GM19397 (cell line): Measurements from ENCODE around the gene ADAMTS13.
"Not testable (repeated sequence)": the region's sequence is repeated elsewhere in the genome, so short reads cannot be mapped to it uniquely, and the experiment has no call there.

Experiments
- ATAC-seq: cut with Tn5 transposase; IDR thresholded peaks from one replicate; pipeline ENCODE4 v1.9.1; 2021; ENCODE audit warnings: mild to moderate bottlenecking, moderate library complexity; ENCODE audit not compliant: unreplicated experiment

Gene ADAMTS13

GRCh38 chr9:133421615-133422542 is at the start of gene ADAMTS13:
Gene ADAMTS13 (plus strand): TSS chr9:133422367. CDS start chr9:133422444, 77 bp downstream.
- no peak for ATAC-seq

DNA sequence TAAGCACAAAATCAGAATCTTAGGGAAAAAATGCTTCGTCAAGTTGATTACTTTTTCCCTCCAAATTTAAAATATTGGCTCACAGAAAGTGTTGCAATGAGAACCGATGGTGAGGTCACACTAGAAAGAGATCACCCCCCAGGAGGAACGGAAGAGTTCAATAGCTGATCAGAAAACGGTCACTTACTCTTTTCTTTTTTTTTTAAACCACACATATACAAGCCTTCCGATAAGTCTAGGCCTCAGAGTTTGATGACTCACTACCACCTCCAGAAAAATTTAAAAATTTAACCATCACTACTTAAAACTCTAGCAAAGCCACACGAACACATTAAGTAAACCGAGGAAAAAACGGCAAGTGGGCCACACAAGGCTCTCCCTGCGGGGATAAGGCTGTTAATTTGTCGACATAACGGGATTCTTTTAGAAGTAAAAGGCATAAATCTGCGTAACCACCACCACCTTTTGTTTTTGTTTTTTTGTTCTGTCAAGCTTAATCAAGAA is 47.5 kb upstream of the ADAMTS13 start:
- no peak for ATAC-seq

DNA sequence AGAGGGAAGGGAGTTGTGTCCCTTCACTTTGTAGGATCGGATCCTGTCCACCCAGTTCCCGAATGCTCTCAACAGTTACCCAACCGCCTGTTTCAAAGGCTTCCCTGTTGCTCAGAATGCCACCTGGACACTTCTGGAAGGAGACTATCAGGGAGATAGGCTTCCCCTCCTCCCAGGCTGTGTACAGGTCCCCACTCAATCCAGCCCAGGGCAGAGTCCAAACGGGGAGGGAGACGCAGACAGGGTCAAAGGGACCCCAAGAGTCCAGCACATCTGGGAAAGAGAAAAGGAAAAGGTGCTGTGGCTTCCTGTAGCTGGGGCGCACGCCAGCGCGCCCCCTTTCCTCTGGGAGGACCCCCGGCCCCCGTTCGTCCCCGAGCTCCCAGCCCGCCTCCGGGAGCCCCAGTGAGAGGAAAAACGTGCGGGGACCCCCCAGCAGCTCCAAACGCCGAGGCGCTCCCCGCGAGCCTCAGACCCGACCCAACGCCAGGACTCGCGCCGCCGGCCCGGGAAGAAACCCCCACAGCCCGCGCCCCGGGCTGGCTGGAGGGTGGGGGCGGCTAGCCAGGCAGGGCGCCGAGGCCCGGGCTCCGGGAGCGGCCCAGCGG is 46.9 kb upstream of the ADAMTS13 start:
- peak; percentile 5 for ATAC-seq

DNA sequence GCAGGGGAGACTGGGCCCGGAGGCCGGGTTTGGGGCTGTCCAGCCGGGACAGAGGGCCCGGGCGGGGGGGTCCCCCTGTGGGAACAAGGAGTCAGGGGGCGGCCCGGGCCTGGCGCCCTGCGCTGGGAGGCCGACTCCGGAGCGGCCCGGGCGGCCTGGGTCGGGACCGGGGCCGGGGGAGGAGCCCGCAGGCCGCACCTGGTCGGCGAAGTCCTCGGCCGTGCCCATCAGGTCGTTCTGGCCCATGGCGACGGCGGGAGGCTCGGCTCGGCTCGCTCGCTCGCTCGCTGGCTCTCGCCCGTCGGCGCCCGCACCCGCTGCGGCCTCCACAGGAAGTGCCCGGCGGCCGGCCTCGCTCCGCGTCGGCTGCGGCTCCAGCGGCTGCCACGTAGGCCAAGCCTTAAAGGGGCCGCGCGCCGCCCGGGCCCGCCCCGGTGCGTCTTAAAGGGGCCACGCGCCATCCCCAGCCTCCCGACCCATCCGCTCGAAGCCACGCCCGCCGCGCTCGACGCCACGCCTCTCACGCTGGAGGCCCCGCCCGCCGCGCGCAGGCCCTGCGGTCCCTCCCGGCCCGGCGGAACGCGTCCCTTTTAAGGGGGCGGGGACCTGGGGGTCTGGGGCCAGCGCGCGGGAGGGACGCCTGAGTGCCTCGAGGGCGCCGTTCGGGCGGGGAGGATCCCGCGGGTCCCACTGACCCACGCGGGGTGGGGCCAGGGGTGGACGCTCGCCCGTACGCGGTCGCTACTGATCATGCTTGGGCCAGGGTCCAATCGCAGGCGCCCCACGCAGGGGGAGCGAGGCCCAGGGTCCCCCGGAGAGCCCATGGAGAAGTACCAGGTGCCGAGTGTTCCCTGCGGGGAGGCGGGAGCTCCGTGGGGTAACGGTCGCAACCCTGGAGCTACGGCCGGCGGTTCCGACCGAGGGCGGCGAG is 46.2 kb upstream of the ADAMTS13 start, which contains the start of the genes STKLD1 and SURF4:
TSS of gene STKLD1 (plus strand) at position 643 of the 931 bp plus-strand sequence. CDS start at position 751, 108 bp downstream.
TSS of gene SURF4 (minus strand) at position 337 of the 931 bp plus-strand sequence. CDS start at position 246, 91 bp downstream.
- ATAC-seq = peak; percentile 89

- ATAC-seq = not testable (repeated sequence)
These were observed 44.9 kb upstream of the ADAMTS13 start for GRCh38 chr9:133377280-133377679.

GRCh38 chr9:133377721-133378216 is 44.4 kb upstream of the ADAMTS13 start:
- ATAC-seq = no peak

- ATAC-seq = no peak
These were observed 43.7 kb upstream of the ADAMTS13 start for GRCh38 chr9:133378408-133378962.

- no peak for ATAC-seq
These were observed 42.7 kb upstream of the ADAMTS13 start for GRCh38 chr9:133379153-133380086.

DNA sequence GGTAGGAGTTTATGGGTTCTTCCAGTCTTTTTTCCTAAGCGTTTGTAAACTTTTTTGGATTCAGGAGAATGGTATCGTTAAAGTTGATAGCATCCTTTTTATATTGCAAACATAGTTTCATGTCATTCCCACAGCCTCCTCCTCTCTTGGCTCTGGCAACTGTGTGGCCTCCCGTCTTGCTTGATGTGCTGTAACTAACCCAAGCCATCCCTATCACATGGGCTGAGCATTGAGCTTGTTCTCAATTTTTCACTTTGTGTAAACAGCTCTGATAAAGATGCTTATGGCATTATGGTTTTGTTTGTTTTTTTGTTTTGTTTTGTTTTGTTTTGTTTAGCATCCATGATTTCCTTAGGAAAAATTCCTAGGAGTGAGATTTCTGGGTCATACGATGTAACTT is 41.4 kb upstream of the ADAMTS13 start:
- ATAC-seq = no peak

GRCh38 chr9:133382507-133383141 is 39.5 kb upstream of the ADAMTS13 start:
- ATAC-seq = no peak

DNA sequence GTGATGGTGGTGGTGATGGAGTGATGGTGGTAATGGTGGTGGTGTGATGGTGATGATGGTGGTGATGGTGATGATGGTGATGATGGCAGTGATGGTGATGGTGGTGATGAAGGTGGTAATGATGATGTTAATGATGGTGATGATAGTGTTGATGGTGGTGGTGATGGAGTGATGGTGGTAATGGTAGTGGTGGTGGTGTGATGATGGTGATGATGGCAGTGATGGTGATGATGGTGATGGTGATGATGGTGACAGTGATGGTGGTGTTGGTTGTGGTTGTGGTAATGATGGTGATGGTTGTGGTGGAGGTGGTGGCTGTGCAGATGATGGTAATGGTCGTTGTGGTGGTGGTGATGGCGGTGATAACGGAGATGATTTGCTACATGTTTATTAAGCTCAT is 38.7 kb upstream of the ADAMTS13 start:
- ATAC-seq = no peak

DNA sequence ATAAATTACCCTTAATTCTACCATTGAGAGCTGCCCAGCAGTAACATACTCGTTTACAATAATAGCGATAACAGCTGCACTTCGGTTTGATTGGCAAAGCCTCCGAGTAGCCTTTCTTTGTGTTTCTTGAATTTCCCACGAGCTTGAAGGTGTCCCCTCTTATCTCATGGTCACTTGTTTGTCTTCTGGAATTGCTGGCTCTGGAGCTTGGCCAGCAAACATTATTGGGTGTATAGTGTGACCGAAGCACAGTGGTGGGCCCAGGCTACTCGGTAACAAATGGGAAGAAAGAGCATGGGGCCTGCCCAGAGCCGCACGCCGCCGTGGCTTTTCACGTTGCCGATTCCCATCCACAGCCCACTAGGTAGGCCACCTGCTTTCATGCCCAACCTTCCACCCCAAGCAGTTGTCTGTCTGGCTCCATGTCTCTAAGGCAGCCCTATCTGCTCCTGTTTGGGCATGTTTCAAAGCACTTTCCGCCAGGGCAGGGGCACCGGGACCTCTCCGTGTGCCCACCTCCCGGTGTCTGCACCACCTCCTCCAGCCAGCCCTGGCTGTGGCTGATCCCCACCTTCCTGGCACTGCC is 37.3 kb upstream of the ADAMTS13 start:
- ATAC-seq = no peak

DNA sequence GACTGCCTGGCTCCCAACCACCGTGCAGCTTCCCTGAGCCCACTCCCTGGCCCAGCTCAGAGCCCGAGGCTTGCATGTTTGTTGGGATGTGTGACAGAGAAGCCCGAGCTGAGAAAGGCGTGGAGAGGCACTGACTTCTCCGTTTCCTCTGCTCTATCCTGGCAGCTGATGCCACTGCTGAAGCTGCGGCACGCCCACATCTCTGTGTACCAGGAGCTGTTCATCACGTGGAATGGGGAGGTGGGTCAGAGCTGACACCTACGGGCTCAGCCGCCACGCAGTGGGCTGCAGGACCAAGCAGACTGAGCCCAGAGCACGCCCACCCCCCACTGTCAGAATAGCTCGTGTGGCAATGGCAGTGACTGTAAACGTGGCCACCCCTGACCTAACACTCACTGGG is 36.7 kb upstream of the ADAMTS13 start:
- ATAC-seq = no peak

- no peak for ATAC-seq
These were observed 35.8 kb upstream of the ADAMTS13 start for GRCh38 chr9:133386338-133386737.

DNA sequence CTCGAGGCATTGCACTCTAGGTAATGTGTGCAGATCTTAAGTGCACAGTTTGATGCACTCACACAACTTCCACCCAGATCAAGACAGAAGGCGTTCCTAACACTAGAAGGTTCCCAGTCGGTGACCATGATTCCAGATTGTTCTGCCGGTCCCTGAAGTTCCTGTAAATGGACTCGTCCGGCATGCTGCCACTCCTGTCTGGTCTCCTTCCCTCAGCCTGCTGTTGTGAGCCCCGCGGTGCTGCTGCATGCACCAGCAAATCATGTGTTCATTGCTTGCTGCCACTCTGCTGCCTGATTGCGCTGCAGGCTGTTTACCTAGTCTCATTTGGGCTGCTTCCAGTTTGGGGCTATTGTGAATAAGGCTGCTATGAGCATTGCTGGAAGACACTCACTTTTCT is 34.5 kb upstream of the ADAMTS13 start:
- ATAC-seq = no peak

DNA sequence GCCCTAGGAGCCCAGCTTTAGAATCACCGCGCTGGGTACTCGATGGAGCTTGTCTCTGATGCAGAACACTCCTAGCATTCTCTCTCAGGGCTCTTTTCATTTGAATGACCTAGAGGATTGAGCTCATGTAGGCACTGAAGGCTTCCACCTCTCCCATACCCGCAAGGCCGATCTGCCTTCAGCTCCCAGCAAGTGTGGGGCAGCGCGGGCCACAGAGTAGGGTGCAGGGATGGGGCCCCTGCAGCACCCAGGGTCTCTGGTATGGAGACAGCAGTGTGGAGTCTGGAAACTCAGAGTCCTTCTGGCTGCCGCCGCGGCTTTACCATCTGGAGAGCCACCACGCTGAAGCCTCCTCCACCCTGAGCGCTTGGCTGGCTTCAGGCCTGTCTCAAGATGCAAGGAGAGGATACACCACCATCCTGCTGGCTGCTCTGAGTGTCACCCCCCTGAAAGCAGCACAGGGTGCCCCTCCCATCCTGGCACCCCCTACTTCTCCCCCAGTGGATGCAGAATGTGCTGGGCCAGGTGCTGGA is 33.1 kb upstream of the ADAMTS13 start:
- no peak for ATAC-seq

GRCh38 chr9:133389562-133389961 is 32.6 kb upstream of the ADAMTS13 start:
- ATAC-seq = no peak

- ATAC-seq = no peak
These were observed 31.5 kb upstream of the ADAMTS13 start for GRCh38 chr9:133390713-133391112.
